ENCODE data around the gene CLMN. TPM values are rescaled to one million over a fixed set of nuclear protein-coding genes. Genes with fewer than 3 reads are reported as not detected.

CLMN gene
- total RNA-seq, 6 experiments from 2014 or later = 0.02 TPM; not detected in 5

DNA sequence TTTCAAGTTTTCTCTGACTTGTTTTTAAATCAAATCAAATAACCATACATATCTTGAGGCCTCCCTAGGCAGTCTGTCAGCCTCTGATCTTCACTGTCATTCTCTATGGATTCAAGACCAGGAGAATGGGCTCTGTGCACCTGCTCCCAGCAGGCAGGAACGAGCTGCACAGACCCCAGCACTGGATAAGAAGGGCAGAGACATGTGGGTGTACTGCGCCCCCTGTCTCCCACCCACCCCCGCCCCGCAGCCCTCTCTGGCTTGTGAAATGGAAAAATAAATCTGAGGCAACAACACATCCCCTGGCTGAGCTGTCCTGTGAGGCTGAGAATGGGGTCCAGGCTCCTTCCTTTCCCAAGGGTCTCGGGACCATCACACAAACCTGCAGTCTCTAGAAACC, 26.3 kb downstream of the CLMN start:
- no peaks in the 10 kb centered on the region for H3K36me3 Mint-ChIP-seq (ENCODE audit: low read depth)
- no peak overlapping the region for H3K27ac Mint-ChIP-seq
- H3K4me1 Mint-ChIP-seq (ENCODE audit: low read depth) = no peaks in the 10 kb centered on the region
- H3K27me3 Mint-ChIP-seq (ENCODE audit: insufficient read depth) = peaks cover 1% of the 10 kb centered on the region
- peaks cover 22% of the 10 kb centered on the region; the same call in 1 of the 2 replicates for H3K9me3 Mint-ChIP-seq
- no peak for DNase-seq
- no peak overlapping the region for H3K4me3 Mint-ChIP-seq
- TF ChIP-seq, protein P1, sequence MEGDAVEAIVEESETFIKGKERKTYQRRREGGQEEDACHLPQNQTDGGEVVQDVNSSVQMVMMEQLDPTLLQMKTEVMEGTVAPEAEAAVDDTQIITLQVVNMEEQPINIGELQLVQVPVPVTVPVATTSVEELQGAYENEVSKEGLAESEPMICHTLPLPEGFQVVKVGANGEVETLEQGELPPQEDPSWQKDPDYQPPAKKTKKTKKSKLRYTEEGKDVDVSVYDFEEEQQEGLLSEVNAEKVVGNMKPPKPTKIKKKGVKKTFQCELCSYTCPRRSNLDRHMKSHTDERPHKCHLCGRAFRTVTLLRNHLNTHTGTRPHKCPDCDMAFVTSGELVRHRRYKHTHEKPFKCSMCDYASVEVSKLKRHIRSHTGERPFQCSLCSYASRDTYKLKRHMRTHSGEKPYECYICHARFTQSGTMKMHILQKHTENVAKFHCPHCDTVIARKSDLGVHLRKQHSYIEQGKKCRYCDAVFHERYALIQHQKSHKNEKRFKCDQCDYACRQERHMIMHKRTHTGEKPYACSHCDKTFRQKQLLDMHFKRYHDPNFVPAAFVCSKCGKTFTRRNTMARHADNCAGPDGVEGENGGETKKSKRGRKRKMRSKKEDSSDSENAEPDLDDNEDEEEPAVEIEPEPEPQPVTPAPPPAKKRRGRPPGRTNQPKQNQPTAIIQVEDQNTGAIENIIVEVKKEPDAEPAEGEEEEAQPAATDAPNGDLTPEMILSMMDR (IDR thresholded peaks at IDR 0.05) = no peak

GRCh38 chr14:95292660-95293425, 26.9 kb downstream of the CLMN start:
- Mint-ChIP-seq H3K9me3 (peaks cover 27% of the 10 kb centered on the region; the same call in 1 of the 2 replicates), H3K4me1 (ENCODE audit: low read depth) (no peaks in the 10 kb centered on the region), H3K4me3 (no peak overlapping the region), H3K27me3 (ENCODE audit: insufficient read depth) (peaks cover 1% of the 10 kb centered on the region), H3K36me3 (ENCODE audit: low read depth) (no peaks in the 10 kb centered on the region), H3K27ac (no peak overlapping the region)
- TF ChIP-seq, protein P1 (IDR thresholded peaks at IDR 0.05) = no peak
- DNase-seq = no peak

GRCh38 chr14:95291859-95292542, 27.7 kb downstream of the CLMN start:
- peaks cover 1% of the 10 kb centered on the region for H3K27me3 Mint-ChIP-seq (ENCODE audit: insufficient read depth)
- no peak overlapping the region for H3K4me3 Mint-ChIP-seq
- TF ChIP-seq, protein P1 (IDR thresholded peaks at IDR 0.05) = no peak
- peaks cover 27% of the 10 kb centered on the region; the same call in 1 of the 2 replicates for H3K9me3 Mint-ChIP-seq
- no peak overlapping the region for H3K27ac Mint-ChIP-seq
- no peaks in the 10 kb centered on the region for H3K36me3 Mint-ChIP-seq (ENCODE audit: low read depth)
- H3K4me1 Mint-ChIP-seq (ENCODE audit: low read depth) = no peaks in the 10 kb centered on the region
- no peak for DNase-seq

DNA sequence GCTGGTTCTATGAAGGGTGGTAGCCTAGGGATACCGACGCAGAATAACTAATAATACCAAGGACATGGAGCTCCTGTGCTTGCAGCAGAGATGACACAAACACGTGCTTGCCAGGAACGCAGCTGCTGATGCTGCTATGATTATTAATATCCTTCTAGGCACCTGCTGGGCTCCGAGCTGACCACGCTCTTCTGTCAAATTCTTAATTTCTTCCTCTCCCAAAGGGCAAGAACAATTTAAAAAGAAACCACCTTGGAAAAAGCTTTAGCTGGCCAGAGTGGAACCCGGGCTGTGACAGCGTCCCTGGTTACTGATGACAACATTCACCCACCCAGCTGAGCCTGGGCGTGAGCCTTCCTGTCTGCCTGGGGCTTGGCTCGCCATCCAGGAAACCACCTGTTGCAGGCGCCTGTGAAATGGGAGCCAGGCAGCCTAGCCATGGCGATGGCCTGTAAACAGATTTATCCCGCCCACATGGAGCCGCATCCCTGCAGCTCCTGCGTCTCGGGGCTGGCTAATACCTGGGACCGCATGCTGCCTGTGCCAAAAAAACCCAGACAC, 28.8 kb downstream of the CLMN start:
- no peak overlapping the region for H3K27ac Mint-ChIP-seq
- H3K36me3 Mint-ChIP-seq (ENCODE audit: low read depth) = no peaks in the 10 kb centered on the region
- no peak for DNase-seq
- peaks cover 23% of the 10 kb centered on the region; the same call in 1 of the 2 replicates for H3K9me3 Mint-ChIP-seq
- no peaks in the 10 kb centered on the region for H3K4me1 Mint-ChIP-seq (ENCODE audit: low read depth)
- TF ChIP-seq, protein P1 (IDR thresholded peaks at IDR 0.05) = no peak
- H3K27me3 Mint-ChIP-seq (ENCODE audit: insufficient read depth) = peaks cover 1% of the 10 kb centered on the region
- no peak overlapping the region for H3K4me3 Mint-ChIP-seq

DNA sequence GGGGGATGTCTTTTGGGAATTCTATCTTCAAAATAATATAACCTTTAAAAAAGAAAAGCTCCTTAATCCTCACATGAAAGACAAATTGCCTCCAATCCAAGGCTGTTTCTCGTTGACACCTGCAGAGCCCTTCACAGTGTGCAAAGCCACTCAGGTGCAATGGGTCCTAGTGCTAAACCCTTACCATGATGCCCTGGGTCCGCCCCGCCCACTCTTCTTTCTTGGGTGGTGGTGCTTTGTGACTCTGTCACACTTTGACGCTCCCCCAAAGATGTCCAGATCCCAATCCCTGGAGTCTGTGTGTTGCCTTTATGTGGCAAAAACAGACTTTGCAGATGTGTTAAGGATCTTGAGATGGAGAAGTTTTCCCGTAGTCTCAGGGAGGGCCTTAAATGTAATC, 29.7 kb downstream of the CLMN start:
- TF ChIP-seq, protein P1 (IDR thresholded peaks at IDR 0.05) = no peak
- no peaks in the 10 kb centered on the region for H3K4me1 Mint-ChIP-seq (ENCODE audit: low read depth)
- DNase-seq = no peak
- peaks cover 24% of the 10 kb centered on the region; the same call in 1 of the 2 replicates for H3K9me3 Mint-ChIP-seq
- no peak overlapping the region for H3K4me3 Mint-ChIP-seq
- no peaks in the 10 kb centered on the region for H3K36me3 Mint-ChIP-seq (ENCODE audit: low read depth)
- no peak overlapping the region for H3K27ac Mint-ChIP-seq
- H3K27me3 Mint-ChIP-seq (ENCODE audit: insufficient read depth) = peaks cover 1% of the 10 kb centered on the region
